Smooth muscle cell (in vitro differentiated cells): ENCODE data around the gene U2AF2. TPM values are rescaled to one million over a fixed set of nuclear protein-coding genes. Genes with fewer than 3 reads are reported as not detected.

Experiments
- DNase-seq: peaks from one replicate; lab custom pipeline; 2025; ENCODE audit not compliant: unreplicated experiment; lab: John Stamatoyannopoulos, UW
- H2AFZ ChIP-seq: fragments of 200-600 bp; sonication (generic); 2 replicates; pipeline ENCODE4 v1.6.0; 2016; ENCODE audit warnings: antibody characterized with exemption, low read depth, mild to moderate bottlenecking
- H3F3A ChIP-seq: fragments of 200-600 bp; sonication (generic); 2 replicates; pipeline ENCODE4 v1.6.0; 2017; ENCODE audit warnings: antibody characterized with exemption, low read depth
- H3K27ac ChIP-seq: fragments of 200-600 bp; sonication (generic); 2 replicates; pipeline ENCODE4 v1.5.1; 2016; ENCODE audit warnings: low read depth, mild to moderate bottlenecking
- H3K27me3 ChIP-seq: fragments of 200-600 bp; sonication (generic); 2 replicates; pipeline ENCODE4 v1.6.1; 2016; ENCODE audit warnings: low read depth, mild to moderate bottlenecking
- H3K36me3 ChIP-seq: fragments of 200-600 bp; sonication (generic); 2 replicates; pipeline ENCODE4 v1.5.1; 2016; ENCODE audit warnings: low read depth
- H3K4me1 ChIP-seq: fragments of 200-600 bp; sonication (generic); 2 replicates; pipeline ENCODE4 v1.5.1; 2016; ENCODE audit warnings: low read depth
- H3K4me2 ChIP-seq: fragments of 200-600 bp; sonication (generic); 2 replicates; pipeline ENCODE4 v1.6.0; 2016; ENCODE audit warnings: mild to moderate bottlenecking
- H3K4me3 ChIP-seq: fragments of 200-600 bp; sonication (generic); 2 replicates; pipeline ENCODE4 v1.5.1; 2016; ENCODE audit warnings: mild to moderate bottlenecking
- H3K79me2 ChIP-seq: fragments of 200-600 bp; sonication (generic); 2 replicates; pipeline ENCODE4 v1.6.0; 2016; ENCODE audit warnings: low read depth, mild to moderate bottlenecking
- H3K9ac ChIP-seq: fragments of 200-600 bp; sonication (generic); 2 replicates; pipeline ENCODE4 v1.6.0; 2016; ENCODE audit warnings: low read depth
- H3K9me3 ChIP-seq: fragments of 200-600 bp; sonication (generic); replicated peaks from 2 replicates; pipeline ENCODE4 v1.5.1; 2016; ENCODE audit warnings: low read depth
- H4K20me1 ChIP-seq: fragments of 200-600 bp; sonication (generic); 2 replicates; pipeline ENCODE4 v1.6.0; 2016; ENCODE audit warnings: low read depth
- WGBS: methylation state at CpG from one replicate; pipeline ENCODE4 v1.1.7; 2016; ENCODE audit warnings: low lambda C conversion rate; 5-methylcytosine and 5-hydroxymethylcytosine counted together
- polyA plus RNA-seq: library from polyadenylated mRNA; unstranded; fragments of >200 nt; fragmentation: Nextera tagmentation; extraction: Ambion mirVana; gene quantifications from 2 replicates; pipeline ENCODE4 v1.2.1, GENCODE V29; 2016
- total RNA-seq: library from RNA; depleted of rRNA; stranded (reverse); fragments of >200 nt; gene quantifications from 2 replicates; pipeline ENCODE4 v1.2.3, GENCODE V29; 2014
- TF ChIP-seq, protein P1 (sequence below): fragments of 200-600 bp; sonication (generic); IDR thresholded peaks from 2 replicates; pipeline ENCODE4 v1.5.1; 2017; ENCODE audit warnings: borderline replicate concordance, mild to moderate bottlenecking, antibody characterized with exemption; ENCODE audit not compliant: insufficient read depth, poor library complexity, severe bottlenecking

U2AF2 gene
- total and polyA plus RNA-seq, 2 experiments from 2014 or later, result 8.4 to 70.7 TPM

DNA sequence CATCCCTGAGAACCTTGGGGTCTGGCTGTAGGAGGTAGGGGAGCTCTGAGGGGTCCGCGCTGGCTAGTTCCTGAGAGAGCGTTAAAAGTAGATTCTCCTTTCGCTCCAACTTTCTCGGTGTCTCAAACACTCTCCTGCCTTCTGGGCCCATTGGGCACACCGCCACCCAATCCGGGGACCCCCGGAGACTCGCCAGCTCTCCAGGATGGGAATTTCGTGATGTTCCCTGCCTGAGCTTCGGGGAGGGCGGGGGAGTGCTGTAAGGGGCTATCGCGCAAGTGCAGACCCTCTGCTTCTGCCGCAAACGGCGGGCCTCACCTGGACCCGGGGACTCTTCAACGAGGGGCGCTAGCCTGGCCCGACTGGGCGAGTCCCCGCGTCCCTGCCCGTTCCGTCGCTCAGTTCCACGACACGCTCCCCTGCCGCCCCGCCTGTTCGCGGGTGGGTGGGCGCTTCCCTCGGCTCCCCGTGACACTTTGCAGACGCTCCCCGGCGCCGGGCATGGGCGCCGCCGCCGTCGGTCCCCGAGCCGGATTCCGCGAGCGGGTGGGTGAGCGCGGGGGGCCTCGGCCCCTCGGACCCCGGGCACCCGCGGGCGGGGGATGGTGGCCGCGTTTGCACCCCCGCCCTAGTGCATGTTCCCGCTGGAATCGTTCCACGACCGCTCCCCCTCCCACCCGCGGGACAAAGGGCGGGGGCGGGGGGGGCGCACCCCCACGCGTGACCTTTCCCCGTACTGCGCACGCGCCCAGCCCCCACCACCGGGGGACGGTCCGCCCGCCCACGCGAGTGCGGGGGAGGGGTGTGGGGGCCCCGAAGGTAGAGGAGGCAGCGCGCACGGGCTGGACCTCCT lies 6.9 kb upstream of the U2AF2 start, which contains the start of gene CCDC106:
CCDC106 (plus strand) TSS at position 481 of the 853 bp plus-strand sequence. CDS start 835 bp downstream, outside the sequence.
- no peak for DNase-seq
- peak within 1 kb of the TSS; percentile 90 for H3K9ac ChIP-seq
- TF ChIP-seq, protein P1, sequence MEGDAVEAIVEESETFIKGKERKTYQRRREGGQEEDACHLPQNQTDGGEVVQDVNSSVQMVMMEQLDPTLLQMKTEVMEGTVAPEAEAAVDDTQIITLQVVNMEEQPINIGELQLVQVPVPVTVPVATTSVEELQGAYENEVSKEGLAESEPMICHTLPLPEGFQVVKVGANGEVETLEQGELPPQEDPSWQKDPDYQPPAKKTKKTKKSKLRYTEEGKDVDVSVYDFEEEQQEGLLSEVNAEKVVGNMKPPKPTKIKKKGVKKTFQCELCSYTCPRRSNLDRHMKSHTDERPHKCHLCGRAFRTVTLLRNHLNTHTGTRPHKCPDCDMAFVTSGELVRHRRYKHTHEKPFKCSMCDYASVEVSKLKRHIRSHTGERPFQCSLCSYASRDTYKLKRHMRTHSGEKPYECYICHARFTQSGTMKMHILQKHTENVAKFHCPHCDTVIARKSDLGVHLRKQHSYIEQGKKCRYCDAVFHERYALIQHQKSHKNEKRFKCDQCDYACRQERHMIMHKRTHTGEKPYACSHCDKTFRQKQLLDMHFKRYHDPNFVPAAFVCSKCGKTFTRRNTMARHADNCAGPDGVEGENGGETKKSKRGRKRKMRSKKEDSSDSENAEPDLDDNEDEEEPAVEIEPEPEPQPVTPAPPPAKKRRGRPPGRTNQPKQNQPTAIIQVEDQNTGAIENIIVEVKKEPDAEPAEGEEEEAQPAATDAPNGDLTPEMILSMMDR, result no peak
- 2% methylated on average over 57 of the region's 87 CpGs for WGBS
- peak within 1 kb of the TSS; percentile 61 for H3K27ac ChIP-seq
- peaks cover 12% of the 10 kb centered on the region for H3F3A ChIP-seq
- H3K4me3 ChIP-seq, result peak within 1 kb of the TSS; percentile 99
- peaks cover 13% of the 10 kb centered on the region for H3K4me1 ChIP-seq
- H3K36me3 ChIP-seq, result no peaks in the 10 kb centered on the region
- no peaks in the 10 kb centered on the region for H3K27me3 ChIP-seq
- peak within 1 kb of the TSS; percentile 99 for H3K4me2 ChIP-seq
- no peaks in the 10 kb centered on the region for H4K20me1 ChIP-seq
- no peaks in the 10 kb centered on the region for H3K9me3 ChIP-seq
- H3K79me2 ChIP-seq, result peaks cover 42% of the 10 kb centered on the region
- peak within 1 kb of the TSS; percentile 80 for H2AFZ ChIP-seq

DNA sequence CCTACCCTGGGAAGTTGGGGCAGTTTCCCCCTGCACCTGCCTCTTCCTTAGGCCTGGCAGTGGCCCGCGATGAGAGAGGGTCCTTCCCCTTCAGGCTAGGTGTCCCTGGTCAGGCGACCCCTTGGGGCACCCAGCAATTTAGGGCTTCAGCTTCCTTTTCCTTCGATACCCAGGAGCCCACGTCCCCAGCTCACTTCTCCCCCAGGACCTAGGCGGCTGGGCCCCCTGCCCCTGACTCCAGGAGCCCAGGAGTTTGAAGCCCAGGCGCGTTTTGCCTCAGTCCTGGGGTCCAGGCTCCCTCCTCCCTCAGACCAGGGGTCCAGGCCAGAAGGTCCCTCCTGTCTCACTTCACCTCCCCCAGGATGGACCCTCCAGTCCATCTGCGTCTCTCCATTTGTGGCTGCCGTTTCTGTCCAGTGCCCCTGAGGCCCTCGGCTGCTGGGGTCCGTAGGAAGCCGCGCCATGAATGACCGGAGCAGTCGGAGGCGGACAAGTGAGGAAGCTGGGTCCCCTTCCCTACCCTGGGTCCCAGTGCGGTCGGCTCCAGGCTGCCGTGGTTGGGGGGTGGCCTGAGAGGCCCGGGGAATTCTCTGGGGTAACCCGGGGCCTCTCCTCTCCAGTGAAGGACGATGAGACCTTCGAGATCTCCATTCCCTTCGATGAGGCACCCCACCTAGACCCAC lies 6.1 kb upstream of the U2AF2 start:
- Histone ChIP-seq H3K27me3 (no peaks in the 10 kb centered on the region), H3K4me2 (peak overlapping the region; percentile 99), H3K9ac (peak overlapping the region; percentile 90), H3K4me1 (peaks cover 13% of the 10 kb centered on the region), H3K9me3 (no peaks in the 10 kb centered on the region), H3K27ac (no peak overlapping the region), H4K20me1 (no peaks in the 10 kb centered on the region), H3K4me3 (peak overlapping the region; percentile 99), H3K36me3 (no peaks in the 10 kb centered on the region), H2AFZ (no peak overlapping the region), H3F3A (peaks cover 12% of the 10 kb centered on the region), H3K79me2 (peaks cover 39% of the 10 kb centered on the region)
- WGBS, result 67% methylated on average over 25 of the region's 25 CpGs
- TF ChIP-seq, protein P1, result no peak
- DNase-seq, result no peak

DNA sequence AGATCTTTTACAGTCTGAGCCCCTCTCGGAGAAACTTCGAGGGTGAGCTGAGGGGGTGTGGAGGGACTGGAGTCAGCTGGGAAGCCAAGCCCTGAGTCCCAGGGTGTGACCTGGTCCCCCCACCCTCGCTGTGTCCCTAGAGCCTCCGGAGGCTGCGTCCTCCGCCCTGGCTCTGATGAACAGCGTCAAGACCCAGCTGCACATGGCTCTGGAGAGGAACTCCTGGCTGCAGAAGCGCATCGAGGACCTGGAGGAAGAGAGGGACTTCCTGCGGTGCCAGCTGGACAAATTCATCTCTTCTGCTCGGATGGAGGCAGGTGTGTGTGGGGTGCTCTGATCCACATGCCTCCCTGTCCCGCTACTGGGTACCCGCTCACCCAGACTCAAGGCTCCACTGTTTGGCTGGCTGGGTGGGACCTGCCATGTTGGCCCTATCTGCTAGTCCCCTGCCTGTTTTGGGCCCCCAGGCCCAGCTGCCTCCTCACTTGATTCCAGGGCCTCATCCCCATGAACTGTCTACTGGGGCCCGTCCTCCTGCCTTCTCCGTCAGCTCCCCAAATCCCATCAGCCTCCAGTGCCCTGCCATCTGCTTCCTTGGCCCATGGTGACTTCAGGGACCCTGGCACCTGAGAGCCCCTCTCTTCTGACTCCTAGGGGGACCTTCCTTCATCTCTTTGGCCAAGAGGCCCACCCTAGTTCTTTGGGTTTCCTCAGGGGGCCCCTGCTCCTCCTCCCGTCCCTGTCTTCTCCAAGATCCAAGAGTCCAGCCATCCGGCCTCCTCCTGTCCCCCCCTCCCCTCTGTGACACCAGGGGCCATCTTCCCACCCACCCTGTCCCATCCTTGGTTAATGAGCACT lies 5.3 kb upstream of the U2AF2 start:
- no peak for DNase-seq

More for the DNA sequence above, 5.3 kb upstream of the U2AF2 start:
- peaks cover 31% of the 10 kb centered on the region for H3K79me2 ChIP-seq
- no peak overlapping the region for H2AFZ ChIP-seq
- peak overlapping the region; percentile 99 for H3K4me2 ChIP-seq
- H3K4me1 ChIP-seq, result peaks cover 9% of the 10 kb centered on the region
- H3F3A ChIP-seq, result peaks cover 12% of the 10 kb centered on the region
- no peaks in the 10 kb centered on the region for H3K27me3 ChIP-seq
- H3K27ac ChIP-seq, result no peak overlapping the region
- H3K9ac ChIP-seq, result no peak overlapping the region
- peak overlapping the region; percentile 99 for H3K4me3 ChIP-seq
- H3K9me3 ChIP-seq, result no peaks in the 10 kb centered on the region
- H3K36me3 ChIP-seq, result no peaks in the 10 kb centered on the region
- no peaks in the 10 kb centered on the region for H4K20me1 ChIP-seq
- WGBS, result 94% methylated on average over 17 of the region's 17 CpGs
- TF ChIP-seq, protein P1, result no peak
